Measurements from ENCODE around the gene RPSA.
"Not testable (repeated sequence)": the region's sequence is repeated elsewhere in the genome, so short reads cannot be mapped to it uniquely, and the experiment has no call there.

The RPSA gene

GRCh38 chr3:39407773-39408492 is 1.4 kb downstream of the RPSA start:
- no peak for ATAC-seq
- Mint-ChIP-seq H3K27ac (peak overlapping the region; percentile 87), H3K4me1 (peaks cover 41% of the 10 kb centered on the region), H3K9me3 (no peaks in the 10 kb centered on the region), H3K36me3 (peaks cover 53% of the 10 kb centered on the region), H3K4me3 (peak overlapping the region; percentile 85), H3K27me3 (no peaks in the 10 kb centered on the region)

- H3K9me3 Mint-ChIP-seq: no peaks in the 10 kb centered on the region
- no peak for ATAC-seq
- H3K36me3 Mint-ChIP-seq: peaks cover 59% of the 10 kb centered on the region
- no peaks in the 10 kb centered on the region for H3K27me3 Mint-ChIP-seq
- H3K27ac Mint-ChIP-seq: peak overlapping the region; percentile 87
- H3K4me3 Mint-ChIP-seq: peak overlapping the region; percentile 85
- H3K4me1 Mint-ChIP-seq: peaks cover 41% of the 10 kb centered on the region
Observed at GRCh38 chr3:39408493-39409372, 2.2 kb downstream of the RPSA start.

GRCh38 chr3:39409514-39410136 is 3.1 kb downstream of the RPSA start:
- H3K9me3 Mint-ChIP-seq: no peaks in the 10 kb centered on the region
- no peak for ATAC-seq
- peak overlapping the region; percentile 64 for H3K4me3 Mint-ChIP-seq
- peak overlapping the region; percentile 71 for H3K27ac Mint-ChIP-seq
- H3K4me1 Mint-ChIP-seq: peaks cover 41% of the 10 kb centered on the region
- H3K36me3 Mint-ChIP-seq: peaks cover 66% of the 10 kb centered on the region
- no peaks in the 10 kb centered on the region for H3K27me3 Mint-ChIP-seq

- Mint-ChIP-seq H3K27ac (peak overlapping the region; percentile 71), H3K27me3 (no peaks in the 10 kb centered on the region), H3K4me3 (no peak overlapping the region), H3K4me1 (peaks cover 41% of the 10 kb centered on the region), H3K9me3 (no peaks in the 10 kb centered on the region), H3K36me3 (peaks cover 72% of the 10 kb centered on the region)
- no peak for ATAC-seq
Observed at GRCh38 chr3:39410893-39411292, 4.4 kb downstream of the RPSA start.

- no peaks in the 10 kb centered on the region for H3K9me3 Mint-ChIP-seq
- H3K4me3 Mint-ChIP-seq: no peak overlapping the region
- H3K27ac Mint-ChIP-seq: no peak overlapping the region
- no peaks in the 10 kb centered on the region for H3K27me3 Mint-ChIP-seq
- peaks cover 38% of the 10 kb centered on the region for H3K4me1 Mint-ChIP-seq
- H3K36me3 Mint-ChIP-seq: peaks cover 65% of the 10 kb centered on the region
- no peak for ATAC-seq
Observed at GRCh38 chr3:39412668-39413260, 6.2 kb downstream of the RPSA start.

GRCh38 chr3:39413691-39414420 is 7.3 kb downstream of the RPSA start:
- Mint-ChIP-seq H3K9me3 (no peaks in the 10 kb centered on the region), H3K4me1 (peaks cover 37% of the 10 kb centered on the region), H3K36me3 (peaks cover 57% of the 10 kb centered on the region), H3K4me3 (no peak overlapping the region), H3K27ac (no peak overlapping the region), H3K27me3 (no peaks in the 10 kb centered on the region)
- peak; percentile 8 for ATAC-seq

GRCh38 chr3:39414421-39414907 is 7.9 kb downstream of the RPSA start:
- Mint-ChIP-seq H3K4me1 (peaks cover 31% of the 10 kb centered on the region), H3K4me3 (no peak overlapping the region), H3K27ac (no peak overlapping the region), H3K9me3 (no peaks in the 10 kb centered on the region), H3K36me3 (peaks cover 51% of the 10 kb centered on the region), H3K27me3 (no peaks in the 10 kb centered on the region)
- ATAC-seq: peak; percentile 53

GRCh38 chr3:39415302-39415701 is 8.8 kb downstream of the RPSA start:
- H3K27ac Mint-ChIP-seq, H3K9me3 Mint-ChIP-seq, H3K27me3 Mint-ChIP-seq, H3K4me3 Mint-ChIP-seq, ATAC-seq: not testable (repeated sequence)
- H3K36me3 Mint-ChIP-seq: peaks cover 43% of the 10 kb centered on the region
- peaks cover 22% of the 10 kb centered on the region for H3K4me1 Mint-ChIP-seq

GRCh38 chr3:39415983-39416382 is 9.5 kb downstream of the RPSA start:
- Mint-ChIP-seq H3K36me3 (peaks cover 43% of the 10 kb centered on the region), H3K4me3 (no peak overlapping the region), H3K4me1 (peaks cover 18% of the 10 kb centered on the region), H3K27ac (no peak overlapping the region), H3K9me3 (no peaks in the 10 kb centered on the region), H3K27me3 (no peaks in the 10 kb centered on the region)
- ATAC-seq: peak; percentile 28

- not testable (repeated sequence) for H3K9me3 Mint-ChIP-seq, H3K4me3 Mint-ChIP-seq, H3K27me3 Mint-ChIP-seq, ATAC-seq, H3K27ac Mint-ChIP-seq
- Mint-ChIP-seq H3K36me3 (peaks cover 38% of the 10 kb centered on the region), H3K4me1 (peaks cover 11% of the 10 kb centered on the region)
Observed at GRCh38 chr3:39416998-39417397, 10.5 kb downstream of the RPSA start.

- H3K36me3 Mint-ChIP-seq: peaks cover 23% of the 10 kb centered on the region
- not testable (repeated sequence) for H3K27me3 Mint-ChIP-seq, ATAC-seq, H3K9me3 Mint-ChIP-seq, H3K27ac Mint-ChIP-seq, H3K4me3 Mint-ChIP-seq
- peaks cover 11% of the 10 kb centered on the region for H3K4me1 Mint-ChIP-seq
Observed at GRCh38 chr3:39418556-39419225, 12.2 kb downstream of the RPSA start.

- Mint-ChIP-seq H3K4me1 (peaks cover 11% of the 10 kb centered on the region), H3K36me3 (peaks cover 14% of the 10 kb centered on the region), H3K27me3 (no peaks in the 10 kb centered on the region), H3K27ac (no peak overlapping the region), H3K9me3 (no peaks in the 10 kb centered on the region), H3K4me3 (no peak overlapping the region)
- ATAC-seq: no peak
Observed at GRCh38 chr3:39419742-39420315, 13.3 kb downstream of the RPSA start.

GRCh38 chr3:39420543-39420942 is 14.0 kb downstream of the RPSA start:
- ATAC-seq: no peak

More at GRCh38 chr3:39420543-39420942, 14.0 kb downstream of the RPSA start:
- Mint-ChIP-seq H3K4me1 (peaks cover 11% of the 10 kb centered on the region), H3K9me3 (no peaks in the 10 kb centered on the region), H3K27me3 (no peaks in the 10 kb centered on the region), H3K4me3 (no peak overlapping the region), H3K27ac (no peak overlapping the region), H3K36me3 (peaks cover 10% of the 10 kb centered on the region)

Measured in stimulated activated memory B cell treated with anti-CD40 and anti-IgM and Interleukin-4, amounts not matched to agents 10 μg/mL and 1 μg/mL and 100 μg/mL, for 72 hours (primary cell).